ENCODE measurements around the gene EXOC5. TPM values are rescaled to one million over a fixed set of nuclear protein-coding genes. Genes with fewer than 3 reads are reported as not detected.

The EXOC5 gene
- polyA plus RNA-seq, 1 donor from 2014 or later = 138 TPM

DNA sequence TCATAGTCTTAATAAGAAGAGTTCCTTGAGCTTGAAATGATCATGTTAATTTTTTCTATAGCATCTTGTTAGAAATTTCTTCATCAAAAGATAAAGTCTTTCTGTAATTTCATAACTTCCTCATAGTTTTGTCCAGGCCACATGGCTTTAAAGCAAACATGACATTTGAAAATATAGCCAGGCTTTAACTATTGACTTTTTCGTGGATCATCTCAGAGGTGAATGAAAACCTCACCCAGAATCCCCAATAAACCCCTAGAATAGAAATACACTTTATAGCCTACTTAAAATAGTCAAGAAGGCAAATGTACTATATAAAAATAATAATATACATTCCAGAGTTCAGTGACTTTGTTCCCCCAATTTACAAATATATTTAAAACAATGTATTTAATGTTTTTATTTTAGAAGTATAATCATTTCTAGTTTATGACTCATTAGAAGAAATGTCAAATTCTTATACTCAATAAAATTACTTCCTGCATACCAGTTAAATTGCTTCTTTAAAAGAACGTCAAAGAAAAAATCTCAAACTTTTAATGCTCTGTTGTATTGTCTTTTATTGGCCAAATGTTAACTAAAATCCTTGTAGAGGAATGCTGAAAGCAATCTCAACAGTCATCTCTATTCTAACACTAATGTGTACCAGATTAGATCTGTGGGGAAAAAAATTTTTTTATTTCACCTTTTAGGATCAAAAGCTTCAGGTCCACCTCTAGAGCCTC, 21.6 kb downstream of the EXOC5 start:
- H3K27me3 ChIP-seq (ENCODE audit: insufficient read depth, low read depth, low read length) = no peaks in the 10 kb centered on the region
- no peak overlapping the region for H2AFZ ChIP-seq (ENCODE audit: low read depth, low read length)
- peaks cover 17% of the 10 kb centered on the region for H3K36me3 ChIP-seq (ENCODE audit: insufficient read depth, low read length)
- H3K9me3 ChIP-seq (ENCODE audit: low read length) = no peaks in the 10 kb centered on the region
- no peak overlapping the region for H3K9ac ChIP-seq (ENCODE audit: low read length)
- no peak for TF ChIP-seq REST (IDR thresholded peaks at IDR 0.05; ENCODE audit: borderline replicate concordance)
- TF ChIP-seq TAF1 (IDR thresholded peaks at IDR 0.05; ENCODE audit: low read depth) = no peak
- no peak for TF ChIP-seq MXI1 (conservative IDR thresholded peaks at IDR 0.05; ENCODE audit: poor library complexity, severe bottlenecking)
- TF ChIP-seq EZH2 (IDR thresholded peaks at IDR 0.05; ENCODE audit: borderline replicate concordance, insufficient read depth, low read length, poor library complexity, severe bottlenecking) = no peak
- no peak for TF ChIP-seq EP300 (conservative IDR thresholded peaks at IDR 0.05; ENCODE audit: poor library complexity, severe bottlenecking)
- no peak for TF ChIP-seq POLR2AphosphoS5 (IDR thresholded peaks at IDR 0.05)
- H3K27ac ChIP-seq (ENCODE audit: low read length) = no peak overlapping the region
- H3K4me3 ChIP-seq (ENCODE audit: low read length) = no peak overlapping the region
- H3K79me2 ChIP-seq (replicated peaks; ENCODE audit: insufficient read depth, low read length) = peaks cover 59% of the 10 kb centered on the region
- peaks cover 5% of the 10 kb centered on the region for H4K20me1 ChIP-seq (ENCODE audit: insufficient read depth)
- no peaks in the 10 kb centered on the region for H3K9me2 ChIP-seq (ENCODE audit: insufficient read depth, low read length)
- H3F3A ChIP-seq (ENCODE audit: insufficient read depth, low read length, poor library complexity, severe bottlenecking) = no peaks in the 10 kb centered on the region
- H3K4me2 ChIP-seq (ENCODE audit: low read length) = no peak overlapping the region

DNA sequence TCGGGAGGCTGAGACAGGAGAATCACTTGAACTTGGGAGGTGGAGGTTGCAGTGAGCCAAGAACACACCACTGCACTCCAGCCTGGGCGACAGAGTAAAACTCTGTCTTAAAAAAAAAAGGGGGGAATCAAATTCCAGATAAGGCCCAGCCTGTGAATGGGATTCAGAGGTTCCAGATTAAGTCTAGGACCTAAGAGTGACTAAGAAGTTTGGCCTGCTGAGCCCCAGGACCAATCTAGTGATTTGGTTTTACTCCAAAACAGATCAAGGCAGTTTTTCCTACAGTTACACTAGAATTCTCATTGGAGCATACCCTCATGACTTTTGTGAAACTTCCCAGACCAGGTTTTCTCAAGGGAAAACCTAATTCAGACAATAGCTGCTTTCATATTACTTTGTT, 22.8 kb downstream of the EXOC5 start:
- Histone ChIP-seq H3F3A (ENCODE audit: insufficient read depth, low read length, poor library complexity, severe bottlenecking) (no peaks in the 10 kb centered on the region), H3K27ac (ENCODE audit: low read length) (no peak overlapping the region), H3K79me2 (replicated peaks; ENCODE audit: insufficient read depth, low read length) (peaks cover 50% of the 10 kb centered on the region), H3K4me2 (ENCODE audit: low read length) (no peak overlapping the region), H3K9ac (ENCODE audit: low read length) (no peak overlapping the region), H4K20me1 (ENCODE audit: insufficient read depth) (peaks cover 5% of the 10 kb centered on the region), H3K27me3 (ENCODE audit: insufficient read depth, low read depth, low read length) (no peaks in the 10 kb centered on the region), H3K4me3 (ENCODE audit: low read length) (no peak overlapping the region), H3K9me2 (ENCODE audit: insufficient read depth, low read length) (no peaks in the 10 kb centered on the region), H3K9me3 (ENCODE audit: low read length) (no peaks in the 10 kb centered on the region), H3K36me3 (ENCODE audit: insufficient read depth, low read length) (peaks cover 17% of the 10 kb centered on the region), H2AFZ (ENCODE audit: low read depth, low read length) (no peak overlapping the region)
- TF ChIP-seq POLR2AphosphoS5 (IDR thresholded peaks at IDR 0.05) = no peak
- no peak for TF ChIP-seq RAD21 (conservative IDR thresholded peaks at IDR 0.05)
- TF ChIP-seq EZH2 (IDR thresholded peaks at IDR 0.05; ENCODE audit: borderline replicate concordance, insufficient read depth, low read length, poor library complexity, severe bottlenecking) = no peak
- TF ChIP-seq MXI1 (conservative IDR thresholded peaks at IDR 0.05; ENCODE audit: poor library complexity, severe bottlenecking) = no peak
- no peak for TF ChIP-seq EP300 (conservative IDR thresholded peaks at IDR 0.05; ENCODE audit: poor library complexity, severe bottlenecking)
- TF ChIP-seq REST (IDR thresholded peaks at IDR 0.05; ENCODE audit: borderline replicate concordance) = no peak
- TF ChIP-seq TAF1 (IDR thresholded peaks at IDR 0.05; ENCODE audit: low read depth) = no peak
- TF ChIP-seq CTCF (IDR thresholded peaks at IDR 0.05; ENCODE audit: poor library complexity, severe bottlenecking) = no peak
- no peak for TF ChIP-seq SMC3 (conservative IDR thresholded peaks at IDR 0.05; ENCODE audit: poor library complexity)
